NCI-H345 (cell line): ENCODE results near the gene ARHGAP26.
A peak's percentile ranks its signal among the peaks of the same experiment; 100 is the strongest.
"Not testable (repeated sequence)": the region's sequence is repeated elsewhere in the genome, so short reads cannot be mapped to it uniquely, and the experiment has no call there.

Experiments
- DNase-seq: peaks from one replicate; lab custom pipeline; 2025; lab: John Stamatoyannopoulos, UW

Gene ARHGAP26

GRCh38 chr5:142989270-142989669 lies 219.1 kb downstream of the ARHGAP26 start:
- DNase-seq, result not testable (repeated sequence)

GRCh38 chr5:142990073-142990472 lies 219.9 kb downstream of the ARHGAP26 start:
- not testable (repeated sequence) for DNase-seq

- no peak for DNase-seq
These were observed 224.0 kb downstream of the ARHGAP26 start for GRCh38 chr5:142994218-142994617.

GRCh38 chr5:142995621-142996020 lies 225.4 kb downstream of the ARHGAP26 start:
- DNase-seq, result not testable (repeated sequence)

DNA sequence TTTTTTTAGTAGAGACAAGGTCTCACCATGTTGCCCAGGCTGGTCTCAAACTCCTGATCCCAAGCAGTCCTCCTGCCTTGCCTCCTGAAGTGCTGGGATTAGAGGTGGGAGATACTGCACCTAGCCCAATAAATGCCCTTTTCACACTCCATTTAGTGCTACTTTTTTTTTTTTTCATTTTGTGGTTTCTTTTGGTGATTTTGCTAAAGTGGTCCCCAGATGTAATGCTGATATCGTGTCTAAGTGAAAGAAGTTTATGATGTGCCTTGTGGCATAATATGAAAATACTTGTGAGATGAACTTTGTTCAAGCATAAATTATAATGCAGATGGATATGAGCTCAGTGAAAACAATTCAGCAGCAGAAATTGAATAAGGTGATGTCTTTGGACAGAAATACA lies 227.4 kb downstream of the ARHGAP26 start:
- no peak for DNase-seq

- DNase-seq, result no peak
These were observed 228.3 kb downstream of the ARHGAP26 start for GRCh38 chr5:142998316-142999020.

DNA sequence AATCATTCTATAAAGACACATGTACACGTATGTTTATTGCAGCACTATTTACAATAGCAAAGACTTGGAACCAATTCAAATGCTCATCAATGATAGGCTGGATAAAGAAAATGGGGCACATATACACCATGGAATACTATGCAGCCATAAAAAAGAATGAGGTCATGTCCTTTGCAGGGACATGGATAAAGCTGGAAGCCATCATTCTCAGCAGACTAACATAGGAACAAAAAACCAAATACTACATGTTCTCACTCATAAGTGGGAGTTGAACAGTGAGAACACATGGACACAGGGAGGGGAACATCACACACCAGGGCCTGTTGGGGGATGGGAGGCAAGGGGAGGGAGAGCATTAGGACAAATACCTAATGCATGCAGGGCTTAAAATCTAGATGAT lies 230.4 kb downstream of the ARHGAP26 start:
- DNase-seq, result not testable (repeated sequence)

DNA sequence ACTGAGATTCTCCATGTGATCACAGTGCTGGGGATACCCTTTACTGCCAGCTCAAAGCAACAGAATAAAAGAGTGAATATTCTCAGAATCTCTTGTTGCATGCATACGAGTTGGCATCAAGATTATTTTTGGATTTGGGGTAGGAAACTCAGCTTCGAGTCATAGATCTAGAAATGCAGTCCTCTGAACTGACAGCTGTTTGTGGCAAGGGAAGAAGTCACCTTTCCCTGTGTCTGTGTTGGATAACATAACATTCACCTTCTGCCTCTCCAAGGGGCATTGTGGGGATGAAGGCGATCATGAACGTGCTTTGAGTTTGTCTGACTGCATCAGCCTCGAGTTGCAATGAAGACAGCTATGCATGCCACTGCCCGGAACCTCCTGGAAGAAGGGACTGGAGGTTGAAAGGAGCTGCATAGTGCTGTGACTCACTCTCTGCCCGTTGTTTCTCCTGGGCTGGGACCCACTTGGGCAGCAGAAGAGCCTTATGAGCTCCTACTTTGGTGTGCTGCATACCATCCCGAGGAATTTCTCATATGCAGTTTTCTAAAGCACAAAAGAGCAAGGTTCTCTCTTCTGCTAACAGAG lies 231.7 kb downstream of the ARHGAP26 start:
- DNase-seq, result no peak

GRCh38 chr5:143002459-143003327 lies 232.5 kb downstream of the ARHGAP26 start:
- DNase-seq, result peak; percentile 8

GRCh38 chr5:143003328-143003636 lies 233.1 kb downstream of the ARHGAP26 start:
- no peak for DNase-seq

DNA sequence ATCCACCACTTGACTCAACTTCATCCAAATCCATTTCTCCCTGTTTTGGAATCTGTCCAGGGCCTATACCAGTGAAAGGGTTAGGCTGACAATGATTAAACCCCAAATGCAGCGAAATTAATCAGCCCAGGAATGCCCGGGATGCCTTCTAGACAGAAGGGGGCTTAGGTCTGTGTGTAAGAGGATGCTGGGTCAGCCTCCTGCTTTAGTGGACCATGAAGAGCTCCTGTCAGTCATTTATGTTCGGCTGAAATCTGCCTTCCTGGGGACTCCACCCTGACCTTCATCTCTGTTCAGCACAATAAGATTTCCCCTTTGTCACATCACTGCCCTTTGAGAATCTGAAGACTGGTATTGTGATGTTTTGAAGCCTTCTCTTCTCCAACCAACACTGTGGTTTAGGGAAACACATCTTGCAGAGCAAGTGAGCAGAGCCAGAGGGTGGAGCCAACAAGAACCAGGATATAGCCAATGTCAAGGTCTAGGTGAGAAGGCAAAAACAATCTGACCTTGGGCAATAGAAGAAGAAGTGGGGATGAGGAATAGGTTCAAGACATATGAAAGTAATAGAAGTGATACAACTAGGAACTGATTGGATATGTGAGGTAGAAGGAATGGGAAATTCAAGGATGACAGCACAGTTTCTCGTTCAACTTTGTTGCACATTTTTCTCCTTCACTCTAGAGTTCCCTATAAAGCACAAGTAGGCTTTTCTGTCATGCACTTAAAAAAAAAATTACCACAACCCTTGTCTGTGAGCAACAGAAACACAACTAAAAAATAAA lies 234.4 kb downstream of the ARHGAP26 start:
- DNase-seq, result no peak

DNA sequence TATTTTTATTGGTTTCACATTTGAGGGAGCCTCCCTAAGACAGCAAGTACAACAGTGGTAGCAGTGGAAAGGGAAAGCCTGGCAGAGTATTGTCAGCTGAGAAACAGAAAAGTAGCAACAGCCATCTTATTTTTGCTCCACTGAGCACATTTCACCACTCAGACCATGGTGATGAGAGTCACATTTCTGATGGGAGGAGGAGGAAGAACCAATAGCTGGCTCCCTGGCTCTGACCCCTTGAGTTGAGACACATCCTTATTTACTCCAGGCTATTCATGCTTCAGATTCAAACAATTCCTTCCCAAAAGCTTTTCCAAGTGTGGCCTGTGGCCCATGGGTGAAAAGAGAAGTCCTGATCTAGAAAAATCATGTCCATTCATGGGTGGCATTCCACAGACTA lies 236.3 kb downstream of the ARHGAP26 start:
- DNase-seq, result no peak

- no peak for DNase-seq
These were observed 237.9 kb downstream of the ARHGAP26 start for GRCh38 chr5:143008032-143008431.

GRCh38 chr5:143008809-143009521 lies 238.8 kb downstream of the ARHGAP26 start:
- peak; percentile 28 for DNase-seq

DNA sequence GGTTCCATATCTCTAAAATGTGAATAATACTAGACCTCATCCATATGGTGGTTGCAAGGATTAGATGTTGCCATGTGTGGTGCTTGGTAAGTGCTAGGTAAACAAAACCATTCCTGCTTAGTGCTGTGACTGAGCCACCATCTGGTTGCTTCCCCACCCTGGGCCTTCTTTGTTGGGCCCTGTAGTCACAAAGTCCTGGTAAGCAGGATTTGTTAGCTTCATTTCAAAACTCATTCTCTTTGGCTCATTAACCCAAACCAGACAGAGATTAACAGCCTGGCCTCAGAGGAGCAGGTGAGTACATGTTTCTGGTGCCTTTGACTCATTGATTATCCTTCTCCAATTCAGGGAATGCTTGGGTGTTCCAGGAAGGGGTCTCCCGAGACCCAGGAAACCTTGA lies 240.2 kb downstream of the ARHGAP26 start:
- DNase-seq, result peak; percentile 71

DNA sequence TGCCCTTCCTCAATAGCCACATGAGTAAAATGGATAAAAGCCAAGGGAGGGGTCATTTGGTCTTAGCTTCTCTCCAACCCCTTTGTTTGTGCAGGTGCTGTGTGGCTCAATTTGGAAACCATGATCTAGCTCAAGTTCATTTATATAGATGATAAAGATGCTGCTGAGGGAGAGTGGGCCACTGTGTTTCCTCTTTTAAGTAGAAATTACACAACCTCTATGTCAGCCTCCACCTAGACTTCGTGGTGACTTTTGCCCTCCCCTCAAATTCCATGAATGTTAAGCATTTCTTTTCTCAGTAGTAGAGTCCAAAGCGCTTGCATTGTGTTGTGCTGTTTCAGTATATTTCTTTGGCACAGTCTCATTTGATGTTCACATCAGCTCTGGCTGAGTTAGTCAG lies 241.4 kb downstream of the ARHGAP26 start:
- DNase-seq, result peak; percentile 16

GRCh38 chr5:143013176-143013891 lies 243.2 kb downstream of the ARHGAP26 start:
- no peak for DNase-seq

DNA sequence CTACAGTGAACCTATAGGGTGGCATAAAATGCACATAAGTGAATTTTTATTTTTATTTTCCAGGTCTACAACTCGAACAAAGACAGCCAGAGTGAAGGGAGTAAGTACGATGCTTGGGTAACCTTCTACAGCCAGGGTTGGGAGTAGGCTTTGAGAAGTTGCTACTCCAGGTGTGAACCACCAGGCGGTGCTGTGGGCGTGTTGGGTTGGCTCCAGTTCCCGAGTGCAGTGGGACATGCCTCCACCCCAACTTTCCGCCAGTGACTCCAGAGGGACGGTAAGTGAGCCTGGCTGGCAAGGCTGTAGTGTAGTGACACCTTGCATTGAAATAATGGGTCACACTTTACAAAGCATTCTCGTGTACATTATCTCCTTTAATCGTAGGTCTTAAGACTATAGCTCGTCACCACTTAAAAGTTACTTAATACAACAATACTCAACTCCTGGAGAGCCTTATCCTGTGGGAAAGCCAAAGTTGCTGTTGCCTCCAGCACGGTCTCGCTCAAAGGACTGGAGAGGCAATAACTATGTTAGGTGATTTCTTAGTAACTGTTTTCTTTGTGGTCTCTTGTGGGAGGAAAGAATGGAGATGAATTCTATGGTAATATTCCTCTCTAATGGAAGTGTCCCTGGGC lies 244.0 kb downstream of the ARHGAP26 start:
- DNase-seq, result peak; percentile 9

- DNase-seq, result peak; percentile 29
These were observed 246.8 kb downstream of the ARHGAP26 start for GRCh38 chr5:143016777-143017516.

GRCh38 chr5:143017541-143017940 lies 247.4 kb downstream of the ARHGAP26 start:
- DNase-seq, result no peak
